T follicular helper cell (primary cell): ENCODE data around the gene KCNMA1.

Source experiments
- DNase-seq: peaks from one replicate; pipeline ENCODE4 v3.0.0-alpha.2; 2020; ENCODE audit warnings: low read depth

The KCNMA1 gene

DNA sequence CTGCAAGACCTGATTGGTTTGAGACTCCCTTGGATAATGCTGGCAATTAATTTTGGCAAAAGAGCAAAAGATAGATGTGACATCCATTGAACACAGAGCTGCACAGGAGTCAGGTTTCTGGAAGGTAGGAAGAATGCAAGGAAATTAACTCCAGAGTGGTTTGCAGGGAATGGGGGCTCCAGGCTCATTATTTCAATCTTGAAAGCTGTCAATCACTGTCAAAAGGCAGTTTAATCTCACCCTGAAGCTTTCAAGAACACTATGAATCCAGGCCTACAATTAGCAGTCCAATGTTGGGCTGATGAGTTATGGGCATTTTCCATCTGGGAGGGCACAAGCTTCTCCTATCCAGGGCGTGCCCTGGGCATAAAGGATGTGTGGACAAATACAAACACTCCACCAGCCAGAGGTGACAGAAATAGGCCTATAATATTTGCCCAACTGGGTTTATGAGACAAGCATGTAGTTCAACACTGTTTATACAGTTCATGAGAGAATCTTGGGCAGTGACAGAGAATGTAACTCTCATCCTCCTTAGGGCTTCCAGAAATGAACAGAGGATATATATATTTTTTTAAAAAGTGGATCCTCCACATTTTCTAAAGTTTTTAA is 80.5 kb downstream of the KCNMA1 start:
- DNase-seq, result no peak

DNA sequence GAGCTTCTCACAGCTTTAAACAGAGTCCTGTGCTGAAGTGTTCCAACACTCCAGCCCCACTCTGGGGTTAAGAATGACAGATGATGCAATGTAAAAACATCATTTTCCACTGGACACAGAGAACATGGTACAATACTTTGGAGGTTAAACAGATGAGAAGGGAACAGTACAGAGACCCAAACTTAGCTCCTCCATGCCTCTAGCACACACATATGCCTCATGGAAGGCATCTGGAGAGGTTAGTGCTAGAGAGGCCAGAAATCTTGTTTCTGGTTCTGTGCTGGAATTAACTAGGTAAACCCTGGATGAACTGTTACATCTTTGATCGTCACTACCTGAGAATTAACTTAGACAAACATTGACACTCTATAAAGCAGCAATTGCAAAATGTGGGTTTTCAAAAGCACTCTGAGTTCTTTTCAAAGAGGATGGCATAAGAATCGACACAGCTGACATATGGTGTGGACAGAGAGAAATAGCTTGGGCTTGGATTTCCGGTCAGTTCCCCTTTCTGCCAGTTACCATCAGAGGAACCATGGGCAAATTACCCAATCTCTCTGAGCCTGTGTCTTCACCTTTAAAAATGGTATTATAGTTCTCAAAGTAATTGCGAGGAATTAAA is 81.9 kb downstream of the KCNMA1 start:
- DNase-seq, result no peak

DNA sequence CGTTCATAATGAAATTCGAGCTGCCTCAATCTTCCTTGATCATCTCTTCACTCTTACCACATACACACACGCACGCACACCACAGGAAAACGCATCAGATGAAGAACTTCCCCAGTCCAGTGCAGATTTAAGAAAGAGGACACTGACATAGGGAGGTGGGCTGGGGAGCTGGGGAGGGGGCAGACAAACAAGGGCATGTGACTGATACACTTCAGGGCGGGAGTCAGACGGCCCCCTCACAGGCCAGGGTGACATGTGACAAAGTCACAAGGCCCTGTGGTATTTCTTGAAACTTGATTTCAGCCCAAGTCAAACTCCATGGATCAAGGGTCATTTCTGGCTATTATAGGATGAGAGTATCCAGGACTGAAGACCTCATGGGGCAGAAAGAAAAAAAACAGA is 82.6 kb downstream of the KCNMA1 start:
- DNase-seq, result no peak

DNA sequence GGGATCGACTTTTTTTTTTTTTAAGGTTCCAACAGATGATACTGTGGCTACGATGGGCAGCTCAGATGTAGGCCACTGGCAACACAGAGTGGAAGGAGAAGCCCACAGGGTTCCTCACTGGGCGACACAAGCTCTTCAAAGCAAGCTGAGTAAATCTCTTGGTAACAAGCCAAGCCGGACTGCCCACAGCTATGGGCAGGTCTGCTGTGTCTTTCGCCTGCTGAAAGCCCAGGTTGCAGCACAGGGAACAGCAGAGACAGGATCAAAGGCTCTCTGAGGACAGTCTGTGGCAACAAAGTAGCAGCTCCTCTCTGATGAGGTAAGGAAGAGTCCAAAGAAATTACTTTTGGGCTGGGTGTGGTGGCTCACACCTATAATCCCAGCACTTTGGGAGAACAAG is 83.6 kb downstream of the KCNMA1 start:
- no peak for DNase-seq

DNA sequence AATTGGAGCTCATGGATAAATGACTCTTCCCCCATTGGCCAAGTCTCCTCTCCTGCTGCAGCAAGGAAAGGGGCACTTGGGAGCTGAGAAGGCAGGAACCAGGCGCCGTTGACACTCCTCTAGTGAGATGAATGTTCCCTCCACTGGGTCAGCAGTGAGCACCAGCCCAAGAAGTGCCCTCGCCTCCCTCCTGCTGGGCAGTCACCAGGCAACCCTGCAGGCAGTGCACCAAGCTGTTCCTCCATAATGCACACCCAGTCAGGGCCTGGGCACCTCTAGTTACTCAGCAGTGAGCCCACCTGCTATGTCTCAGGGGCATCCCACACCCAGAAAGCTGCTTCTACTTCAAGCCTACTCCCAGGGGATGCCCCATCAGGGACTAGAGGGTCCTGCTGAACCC is 84.3 kb downstream of the KCNMA1 start:
- no peak for DNase-seq

DNA sequence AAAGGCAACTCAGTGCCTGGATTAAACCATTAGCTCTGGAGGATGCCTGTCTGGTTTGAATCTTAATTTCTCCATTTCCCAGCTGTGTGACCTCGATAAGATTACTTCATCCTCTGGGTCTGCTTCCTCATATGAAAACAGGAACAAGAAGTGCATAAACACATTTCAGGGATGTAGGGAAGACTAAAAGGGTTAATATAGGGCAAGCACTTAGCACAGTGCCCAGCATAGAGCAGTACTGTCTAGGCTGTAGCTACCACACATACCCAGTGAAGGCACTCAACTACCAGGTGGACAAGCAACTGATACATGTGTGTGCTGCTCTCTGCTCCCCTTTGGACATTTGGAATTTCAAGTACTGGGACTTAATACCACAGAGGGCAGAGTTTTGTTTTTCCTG is 85.4 kb downstream of the KCNMA1 start:
- DNase-seq, result no peak

DNA sequence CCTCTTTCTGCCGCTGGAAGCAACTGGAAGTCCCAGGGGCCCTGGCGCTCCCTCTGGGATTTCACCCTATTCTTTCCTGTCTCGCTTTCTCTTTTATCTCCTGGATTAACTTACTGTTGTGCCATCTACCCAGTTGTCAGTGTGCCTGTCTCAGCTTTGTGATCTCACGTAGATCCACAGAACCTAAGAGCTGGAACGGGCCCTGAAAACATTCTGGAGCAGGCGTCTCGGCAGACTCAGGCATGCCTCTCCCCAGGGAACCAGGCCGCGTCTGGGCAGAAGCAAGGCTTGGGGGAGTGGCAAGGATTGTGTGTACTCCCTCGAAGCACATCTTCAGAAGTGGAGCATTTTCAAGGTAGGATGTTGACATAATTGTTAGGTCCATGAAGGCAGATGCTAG is 87.2 kb downstream of the KCNMA1 start:
- no peak for DNase-seq

DNA sequence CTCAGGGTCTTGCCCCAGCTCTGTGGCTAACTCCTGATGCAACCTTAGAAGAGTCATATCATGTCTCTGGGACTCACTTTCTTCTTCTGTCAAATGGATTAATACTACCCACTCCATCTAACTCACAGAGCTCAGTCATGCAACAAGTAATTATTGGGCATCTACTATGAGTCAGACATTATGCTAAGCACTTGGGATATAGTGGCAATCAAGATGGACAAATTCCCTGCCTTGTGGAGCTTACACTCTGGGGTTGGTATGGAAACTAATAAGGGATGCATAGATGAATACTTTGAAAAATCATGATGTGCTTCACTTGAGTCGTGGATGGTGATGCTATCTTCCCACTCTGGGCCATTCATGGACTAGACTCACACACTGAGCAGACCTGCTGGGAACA is 88.9 kb downstream of the KCNMA1 start:
- no peak for DNase-seq

DNA sequence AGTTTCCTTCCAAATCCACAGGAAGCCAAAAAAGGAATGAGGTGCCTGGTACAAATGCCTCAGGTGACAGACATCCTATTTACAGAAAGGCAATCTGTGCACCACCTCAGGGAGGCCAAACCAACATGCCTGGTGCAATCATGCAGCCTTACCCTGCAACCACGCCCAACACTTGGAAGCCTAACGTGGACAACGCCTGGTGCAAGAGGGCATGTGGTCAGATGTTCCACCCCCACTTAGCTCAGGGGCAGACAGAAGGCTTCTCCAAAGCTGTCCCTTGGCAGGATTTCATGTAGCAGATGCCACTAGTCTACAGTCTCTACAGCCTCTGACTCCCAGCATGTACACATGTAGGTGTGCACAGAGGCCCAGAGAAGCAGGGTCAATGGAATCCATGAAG is 89.5 kb downstream of the KCNMA1 start:
- DNase-seq, result no peak

DNA sequence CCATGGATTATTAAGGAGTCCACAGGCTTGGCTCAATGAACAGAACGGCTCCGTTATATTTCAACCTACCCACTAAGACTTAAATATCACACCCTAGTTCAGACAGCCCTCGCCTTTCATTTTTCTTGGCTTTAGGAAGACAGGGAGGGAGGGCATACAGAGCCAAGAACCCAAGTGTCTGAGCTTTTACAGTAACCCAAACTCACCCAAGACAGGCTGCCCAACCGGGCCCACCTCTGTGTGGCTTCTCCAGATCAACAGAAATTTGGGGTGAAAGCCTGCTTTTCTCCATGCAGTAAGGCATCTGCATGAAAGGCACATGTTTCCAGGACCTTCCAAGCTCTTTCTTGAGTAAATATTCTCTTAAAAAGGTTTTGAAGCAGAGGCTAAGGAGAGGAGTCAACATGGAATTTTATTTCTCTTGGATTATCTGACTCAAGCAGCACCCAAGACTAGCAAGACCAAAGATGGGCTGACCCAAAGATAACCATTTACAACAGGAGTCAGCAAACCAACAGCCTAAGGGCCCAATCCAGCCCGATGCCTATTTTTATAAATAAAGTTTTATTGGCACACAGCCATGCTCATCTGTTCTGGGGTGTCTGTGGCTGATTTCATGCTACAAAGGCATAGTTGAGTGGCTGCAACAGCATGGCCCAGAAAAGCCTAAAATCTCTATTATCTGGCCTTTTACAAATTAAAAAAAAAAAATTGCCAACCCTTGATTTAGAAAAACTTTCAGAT is 90.1 kb downstream of the KCNMA1 start:
- DNase-seq, result no peak

DNA sequence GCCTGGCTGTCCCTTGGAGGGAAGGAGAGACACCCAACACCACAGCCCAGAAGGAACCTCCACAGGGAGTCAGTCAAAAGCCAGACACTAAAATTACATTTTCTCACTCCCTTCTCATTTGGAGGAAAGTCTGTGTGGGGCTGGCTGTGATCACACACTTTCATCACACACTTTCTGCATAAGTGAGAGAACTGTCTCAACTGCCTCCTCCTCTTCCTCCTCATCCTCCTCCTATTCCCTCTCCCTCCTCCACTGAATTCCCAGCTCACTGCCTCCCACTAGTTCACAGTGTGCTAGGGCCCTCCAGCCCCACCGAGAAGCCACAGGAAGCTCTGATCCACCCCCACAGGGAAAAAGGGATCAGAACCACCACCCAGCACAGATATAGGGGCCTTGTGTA is 91.6 kb downstream of the KCNMA1 start:
- no peak for DNase-seq

DNA sequence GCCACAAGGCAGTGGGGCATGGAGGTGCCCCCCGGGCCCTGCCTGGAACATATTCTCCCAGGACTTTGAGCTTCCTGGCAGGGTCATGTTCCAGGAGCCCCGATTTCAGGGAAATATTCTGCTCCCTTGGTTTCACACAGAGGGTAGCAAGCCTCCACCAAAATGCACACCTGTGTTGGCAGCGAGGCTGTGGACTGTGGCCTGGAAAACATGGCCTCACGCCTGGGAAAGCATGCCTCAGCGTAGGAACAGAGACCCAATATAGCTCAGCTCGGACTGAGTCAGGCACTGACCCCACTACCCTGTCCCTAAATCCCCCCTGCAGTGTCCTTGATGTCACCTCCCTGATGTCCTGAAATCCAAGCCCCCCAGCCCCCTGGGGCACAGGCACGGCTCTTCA is 92.0 kb downstream of the KCNMA1 start:
- DNase-seq, result no peak

DNA sequence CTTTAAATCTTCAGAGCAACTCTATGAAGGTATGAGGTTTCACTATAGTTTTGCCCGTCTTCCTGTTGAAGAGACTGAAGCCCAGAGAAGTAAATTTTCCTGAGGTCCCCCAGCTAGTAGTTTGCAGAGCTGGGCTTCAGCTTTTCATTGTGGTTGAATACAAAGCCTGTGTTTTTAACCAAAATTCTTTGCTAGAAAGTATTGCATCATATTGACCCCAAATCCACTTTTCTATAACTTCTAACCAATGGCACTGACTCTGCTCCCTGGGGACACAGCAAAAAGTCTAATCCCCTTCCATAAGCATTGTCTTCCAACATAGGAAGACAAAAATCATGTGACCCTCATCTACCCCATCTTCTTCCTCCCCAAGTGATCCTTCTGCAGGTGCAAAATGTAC is 93.0 kb downstream of the KCNMA1 start:
- no peak for DNase-seq

DNA sequence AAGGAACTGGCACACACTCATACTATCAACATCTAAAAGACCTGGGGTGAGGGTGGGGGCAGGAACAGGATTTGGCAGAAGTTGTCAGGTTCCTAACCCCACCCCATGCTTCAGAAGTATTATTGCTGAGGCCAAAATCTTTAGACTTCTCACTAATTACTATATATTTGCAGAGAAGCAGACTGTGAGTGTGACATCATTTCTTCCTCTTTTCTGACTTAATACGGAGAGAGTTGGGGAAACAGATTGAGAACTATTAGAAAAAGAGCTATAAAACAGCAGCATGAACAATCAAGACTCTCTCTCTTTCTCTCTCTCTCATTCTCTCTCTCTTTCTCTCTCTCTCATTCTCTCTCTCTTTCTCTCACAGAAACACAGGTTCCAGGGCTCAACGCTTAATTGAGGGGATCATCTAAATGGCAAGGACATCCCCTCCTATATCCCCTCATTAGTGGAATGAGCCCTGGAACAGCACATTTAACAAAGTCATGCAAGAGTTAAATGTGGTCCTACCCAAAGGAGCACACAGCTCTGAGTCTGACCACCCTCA is 94.8 kb downstream of the KCNMA1 start:
- no peak for DNase-seq

DNA sequence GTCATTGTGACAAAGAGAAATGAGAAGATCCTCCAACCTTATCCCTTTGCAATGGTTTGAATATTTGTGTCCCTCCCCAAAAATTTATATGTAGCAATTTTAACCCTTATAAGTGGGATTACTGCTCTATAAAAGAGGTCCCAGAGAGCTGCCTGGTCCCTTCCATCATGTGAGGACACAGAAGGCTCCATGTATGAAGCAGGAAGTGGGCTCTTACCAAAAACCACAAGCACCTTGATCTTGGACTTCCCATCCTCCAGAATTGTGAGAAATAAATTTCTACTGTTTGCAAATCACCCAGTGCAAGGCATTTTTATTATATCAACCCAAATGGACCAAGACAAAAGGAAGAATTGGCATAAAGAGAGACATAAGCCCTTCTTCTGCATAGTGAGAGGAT is 95.7 kb downstream of the KCNMA1 start:
- no peak for DNase-seq

DNA sequence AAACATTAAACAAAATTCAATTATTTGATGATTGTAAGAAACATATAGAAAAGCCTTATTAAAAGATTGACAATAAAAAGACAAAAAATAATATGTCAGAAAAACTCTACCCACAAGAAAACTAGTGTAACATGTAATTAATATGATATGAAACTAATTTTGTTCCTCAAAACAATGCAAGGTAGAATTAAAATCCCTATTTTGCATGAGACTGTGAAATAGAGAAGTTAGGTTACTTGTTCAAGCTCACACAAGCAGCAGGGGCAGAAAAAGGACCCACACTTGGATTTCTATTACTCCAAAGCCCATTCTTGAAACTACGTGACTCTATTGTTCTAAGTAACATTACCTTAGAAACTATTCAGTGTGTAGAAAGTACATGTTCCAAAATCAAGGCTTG is 96.4 kb downstream of the KCNMA1 start:
- DNase-seq, result no peak

DNA sequence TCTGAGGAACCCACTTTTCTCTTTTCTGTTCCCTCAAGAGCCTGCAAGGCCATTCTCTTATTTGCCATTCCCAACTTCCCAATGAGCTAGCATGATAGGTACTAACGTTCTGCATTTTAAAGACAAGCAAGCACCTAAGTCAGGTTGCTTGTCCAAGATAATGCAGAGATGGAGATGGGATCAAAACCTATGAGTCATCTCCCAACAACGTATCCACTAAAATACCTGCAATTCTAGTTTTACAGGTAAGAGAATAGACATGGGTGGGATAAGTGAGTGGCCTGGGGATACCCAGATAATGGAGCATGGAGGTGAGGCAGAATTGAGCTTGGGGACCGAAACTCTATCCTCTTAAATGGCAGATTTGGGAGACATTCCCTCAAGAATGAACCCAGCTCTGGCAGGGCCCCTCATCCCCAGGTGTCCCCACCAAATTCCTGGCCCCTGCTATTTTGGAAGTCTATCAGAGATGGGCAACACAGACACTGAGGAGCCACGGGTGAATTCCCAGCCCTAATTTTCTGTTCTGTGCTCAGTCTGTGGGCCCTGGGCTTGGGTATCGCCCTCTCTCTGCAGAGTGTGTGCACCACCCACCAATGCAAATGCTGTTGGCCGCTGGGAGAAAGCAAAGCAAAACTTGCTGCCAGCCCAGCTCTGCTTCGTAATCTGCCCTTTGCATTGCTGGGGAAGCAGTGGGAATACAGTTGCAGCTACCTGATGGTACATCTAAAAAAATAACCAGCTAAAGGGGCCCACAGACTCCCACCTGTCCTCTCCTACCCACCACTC is 98.3 kb downstream of the KCNMA1 start:
- no peak for DNase-seq

DNA sequence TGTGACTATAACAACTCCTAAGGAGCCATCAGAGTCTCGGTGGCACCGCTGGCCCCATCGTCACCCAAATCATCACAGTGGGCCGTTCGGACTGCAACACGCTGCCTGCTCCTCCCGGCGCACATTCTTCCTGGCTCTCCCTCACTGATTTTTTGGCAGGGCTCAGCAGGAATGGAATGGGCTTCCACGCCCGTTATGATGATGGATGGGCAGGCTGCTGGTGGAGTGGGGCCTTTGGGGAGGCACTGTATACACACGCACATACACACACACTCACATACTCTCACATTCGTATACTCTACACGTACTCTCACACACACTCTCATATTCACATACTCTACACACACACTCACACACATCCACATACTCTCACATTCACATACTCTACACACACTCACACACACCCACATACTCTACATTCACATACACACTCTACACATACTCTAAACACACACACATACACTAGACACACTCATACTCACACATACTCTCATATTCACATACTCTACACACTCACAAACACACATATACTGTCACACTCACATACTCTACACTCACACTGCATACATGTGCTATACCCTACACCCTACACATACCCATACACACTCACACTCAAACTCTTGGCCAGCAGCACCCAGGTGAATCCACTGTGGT is 99.8 kb downstream of the KCNMA1 start:
- no peak for DNase-seq

DNA sequence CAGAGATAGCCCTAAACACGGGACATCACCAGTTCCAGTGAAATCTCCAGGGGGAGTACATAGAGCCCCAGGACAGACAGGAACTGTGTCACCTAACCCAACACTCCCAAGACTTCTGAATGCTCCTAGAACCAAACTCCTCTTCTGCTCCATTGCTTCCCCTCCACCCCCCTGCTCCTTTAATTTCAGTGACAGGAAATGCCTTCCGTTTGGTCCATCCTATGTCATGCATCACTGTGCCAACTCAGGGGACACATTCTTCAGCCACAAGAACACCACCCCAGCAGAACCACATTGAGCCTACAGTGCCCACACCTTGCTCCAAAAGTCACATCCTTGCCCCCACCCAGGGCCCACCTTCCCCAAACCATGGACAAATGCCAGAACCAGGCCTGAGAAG is 100.5 kb downstream of the KCNMA1 start:
- DNase-seq, result no peak

DNA sequence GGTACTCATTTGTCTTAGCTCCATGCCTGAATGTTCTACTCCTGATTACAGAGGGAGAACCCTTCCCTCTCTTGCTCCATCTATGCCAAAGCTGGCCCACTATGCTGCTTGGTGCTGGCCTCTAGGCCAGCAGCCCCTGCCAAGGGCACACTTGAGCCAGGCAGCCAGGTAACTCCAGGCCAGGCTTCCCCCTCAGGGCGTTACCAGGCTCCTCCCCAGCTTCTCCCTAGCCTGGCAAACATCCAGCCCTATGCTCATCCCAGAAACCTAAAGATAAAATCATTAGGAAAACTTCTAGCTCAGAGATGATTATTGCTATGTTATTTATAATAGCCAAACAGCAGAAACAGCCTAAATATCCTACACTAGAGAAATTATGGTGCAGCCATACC is 103.7 kb downstream of the KCNMA1 start:
- no peak for DNase-seq

DNA sequence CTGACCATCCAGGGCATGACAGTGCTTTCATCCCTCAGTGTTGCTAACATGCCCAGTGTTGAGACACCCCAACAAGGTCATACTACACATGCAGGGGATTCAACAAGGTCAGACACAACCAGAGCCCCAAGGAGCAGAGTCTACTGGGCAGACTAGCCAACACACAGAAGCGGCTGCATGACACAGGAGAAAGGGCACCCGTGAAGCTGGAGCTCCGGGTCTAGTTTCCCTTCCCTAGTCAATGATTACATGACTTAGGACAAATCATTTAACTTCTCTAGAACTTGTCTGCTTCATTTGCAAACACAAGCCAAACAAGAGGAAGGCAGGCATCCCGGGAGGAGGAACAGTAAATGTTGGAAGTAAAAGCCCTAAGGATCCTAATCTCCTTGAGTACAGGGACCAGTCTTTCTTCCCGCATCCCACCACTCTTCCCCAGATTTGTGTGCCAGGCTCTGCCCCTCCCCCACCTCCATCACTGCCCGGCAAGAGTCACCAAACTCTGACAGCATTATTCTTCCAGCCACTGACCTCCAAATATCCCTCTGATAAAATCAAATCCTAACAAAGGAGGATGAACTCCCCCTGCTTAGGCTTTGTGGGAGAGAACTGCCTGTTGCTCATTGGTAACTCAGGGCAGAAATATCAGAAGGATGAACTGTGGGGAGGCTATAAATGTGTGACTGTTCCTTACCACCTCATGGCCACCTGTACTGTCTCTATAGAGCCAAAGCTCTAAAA is 104.3 kb downstream of the KCNMA1 start:
- DNase-seq, result no peak
